Fibroblast of lung (primary cell): ENCODE results near the gene BCKDK.

Experiments used
- CTCF ChIP-seq, 2 donors: IDR thresholded peaks in 1 of 2; conservative IDR thresholded peaks in 1 of 2; 1 replicate in 1 of 2; 2 replicates in 1 of 2; pipeline ENCODE4 v1.5.1; 2011 to 2012; ENCODE audit warnings: low read length in 2 of 2, control low read depth in 1 of 2, inconsistent platforms in 1 of 2, low read depth in 1 of 2, mild to moderate bottlenecking in 1 of 2
- EZH2 ChIP-seq: IDR thresholded peaks from 2 replicates; pipeline ENCODE4 v1.5.1; 2012; ENCODE audit warnings: low read length, control low read depth, mild to moderate bottlenecking; ENCODE audit errors: missing control alignments

DNA sequence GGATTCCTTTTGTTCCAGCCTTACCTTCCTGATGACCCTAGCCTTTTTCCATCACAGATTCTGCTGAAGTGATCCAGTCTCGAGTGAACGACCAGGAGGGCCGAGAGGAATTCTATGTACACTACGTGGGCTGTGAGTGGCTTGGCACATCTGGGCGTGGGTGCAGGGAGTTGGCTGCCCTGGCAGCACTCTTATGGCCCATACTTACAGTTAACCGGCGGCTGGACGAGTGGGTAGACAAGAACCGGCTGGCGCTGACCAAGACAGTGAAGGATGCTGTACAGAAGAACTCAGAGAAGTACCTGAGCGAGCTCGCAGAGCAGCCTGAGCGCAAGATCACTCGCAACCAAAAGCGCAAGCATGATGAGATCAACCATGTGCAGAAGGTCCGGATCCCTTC, 11.9 kb downstream of the BCKDK start:
- TF ChIP-seq CTCF (conservative IDR thresholded peaks at IDR 0.05 in 1 of 2, IDR thresholded peaks at IDR 0.05 in 1 of 2; ENCODE audit: low read depth in 1 of 2, low read length in 2 of 2) (no peak), EZH2 (no peak)
